Endothelial cell of umbilical vein (primary cell): ENCODE results near the gene SYNDIG1. TPM values are rescaled to one million over a fixed set of nuclear protein-coding genes. Genes with fewer than 3 reads are reported as not detected.

Source experiments
- BruUV-seq: library from RNA; stranded (reverse); fragments of 400-500 nt; replicated peaks from 2 replicates; lab custom pipeline; 2021; lab: Mats Ljungman, UMichigan
- CTCF ChIA-PET: fragments of 300-600, 350-600 bp; sonication (Branson Sonifier 250); formaldehyde crosslinking; loops from one replicate; lab custom pipeline; 2021; ENCODE audit warnings: antibody characterized with exemption, inconsistent platforms; lab: Charles Lee
- POLR2A ChIA-PET: fragments of 300-600, 350-600 bp; sonication (Branson Sonifier 250); formaldehyde crosslinking; loops from one replicate; lab custom pipeline; 2021; ENCODE audit warnings: antibody characterized with exemption, inconsistent platforms; lab: Charles Lee
- DNase-seq: peaks from one replicate; pipeline ENCODE4 v3.0.0-alpha.2; 2011; ENCODE audit warnings: low read depth, low spot score
- FAIRE-seq: peaks from 2 replicates; lab custom pipeline; 2011; peaks lifted over from hg19 to GRCh38; lab: Jason Lieb, UNC
- H2AFZ ChIP-seq: 2 replicates; pipeline ENCODE4 v1.6.0; 2012; ENCODE audit warnings: low read depth, low read length, control low read depth, inconsistent platforms
- H3K27ac ChIP-seq: 2 replicates; pipeline ENCODE4 v1.5.1; 2011; ENCODE audit warnings: low read depth, mild to moderate bottlenecking, control low read depth, low read length, moderate library complexity; ENCODE audit not compliant: insufficient read depth
- H3K27me3 ChIP-seq, 2 experiments: 2 replicates each; pipeline versions ENCODE4 v1.6.0 to v1.6.1; 2011; ENCODE audit warnings: low read length in 2 of 2, mixed read lengths in 1 of 2; ENCODE audit not compliant: control insufficient read depth in 2 of 2, insufficient read depth in 2 of 2
- H3K36me3 ChIP-seq, 2 experiments: 2 replicates in 1 of 2; 3 replicates in 1 of 2; pipeline ENCODE4 v1.5.1; 2011; ENCODE audit warnings: low read length in 2 of 2, mild to moderate bottlenecking in 1 of 2, moderate library complexity in 1 of 2; ENCODE audit not compliant: control insufficient read depth in 2 of 2, insufficient read depth in 2 of 2; ENCODE audit errors: extremely low read depth in 1 of 2
- H3K4me1 ChIP-seq: 3 replicates; pipeline ENCODE4 v1.5.1; 2011; ENCODE audit warnings: mild to moderate bottlenecking, low read length; ENCODE audit not compliant: control insufficient read depth, insufficient read depth; ENCODE audit errors: extremely low read depth
- H3K4me2 ChIP-seq: 2 replicates; pipeline ENCODE4 v1.6.1; 2011; ENCODE audit warnings: low read length, control low read depth, mixed read lengths; ENCODE audit not compliant: insufficient read depth
- H3K4me3 ChIP-seq, 3 experiments: fragments of 200-600 bp in 1 of 3; sonication (generic), shearing (Covaris generic) in 1 of 3; replicated peaks in 1 of 3; 2 replicates each; pipeline ENCODE4 v1.5.1; 2011 to 2016; ENCODE audit warnings: control low read depth in 3 of 3, low read length in 3 of 3, mild to moderate bottlenecking in 2 of 3, inconsistent platforms in 1 of 3, low read depth in 1 of 3, moderate library complexity in 1 of 3; ENCODE audit not compliant: insufficient read depth in 1 of 3
- H3K79me2 ChIP-seq: 2 replicates; pipeline ENCODE4 v1.6.0; 2012; ENCODE audit warnings: low read length, inconsistent platforms; ENCODE audit not compliant: control insufficient read depth, insufficient read depth
- H3K9ac ChIP-seq: replicated peaks from 2 replicates; pipeline ENCODE3; 2011; ENCODE audit warnings: low read length, control low read depth; ENCODE audit not compliant: insufficient read depth; ENCODE audit errors: extremely low read depth
- H3K9me1 ChIP-seq: replicated peaks from 3 replicates; pipeline ENCODE4 v1.6.0; 2011; ENCODE audit warnings: mild to moderate bottlenecking, low read length; ENCODE audit not compliant: control insufficient read depth, insufficient read depth; ENCODE audit errors: extremely low read depth
- H3K9me3 ChIP-seq: replicated peaks from 2 replicates; pipeline ENCODE4 v1.5.1; 2012; ENCODE audit warnings: low read length, inconsistent platforms; ENCODE audit not compliant: control insufficient read depth, insufficient read depth
- H4K20me1 ChIP-seq: replicated peaks from 2 replicates; pipeline ENCODE3; 2011; ENCODE audit warnings: mild to moderate bottlenecking, low read length; ENCODE audit not compliant: control insufficient read depth, insufficient read depth; ENCODE audit errors: extremely low read depth
- CTCF ChIP-seq, 2 donors: IDR thresholded peaks; 1 replicate in 1 of 2; 2 replicates in 1 of 2; pipeline ENCODE4 v1.5.1; 2011; ENCODE audit warnings: low read length in 2 of 2, mild to moderate bottlenecking in 2 of 2, moderate library complexity in 2 of 2, control low read depth in 1 of 2, inconsistent platforms in 1 of 2, low read depth in 1 of 2; ENCODE audit not compliant: insufficient read depth in 1 of 2; ENCODE audit errors: extremely low read depth in 1 of 2
- EZH2 ChIP-seq: IDR thresholded peaks from 2 replicates; pipeline ENCODE4 v1.6.1; 2012; ENCODE audit warnings: borderline replicate concordance, low read depth, mild to moderate bottlenecking, moderate library complexity, low read length, inconsistent platforms; ENCODE audit not compliant: severe bottlenecking
- FOS ChIP-seq: IDR thresholded peaks from 2 replicates; pipeline ENCODE4 v1.6.1; 2011; ENCODE audit warnings: mild to moderate bottlenecking, low read length, moderate library complexity, borderline replicate concordance; ENCODE audit not compliant: insufficient read depth
- GATA2 ChIP-seq: IDR thresholded peaks from 2 replicates; pipeline ENCODE4 v1.7.0; 2011; ENCODE audit warnings: low read depth, mild to moderate bottlenecking, moderate library complexity, mixed read lengths, low read length; ENCODE audit not compliant: insufficient read length, insufficient read depth
- JUN ChIP-seq: IDR thresholded peaks from 2 replicates; pipeline ENCODE4 v1.6.1; 2011; ENCODE audit warnings: borderline replicate concordance, low read depth; ENCODE audit not compliant: insufficient read length, insufficient read depth
- MAX ChIP-seq: IDR thresholded peaks from 2 replicates; pipeline ENCODE4 v1.6.1; 2011; ENCODE audit not compliant: insufficient read depth, insufficient read length
- MYC ChIP-seq: IDR thresholded peaks from one replicate; pipeline ENCODE4 v1.6.1; 2011; ENCODE audit warnings: mild to moderate bottlenecking, low read depth, low read length
- POLR2A ChIP-seq: IDR thresholded peaks from 2 replicates; pipeline ENCODE4 v1.6.1; 2012; ENCODE audit warnings: low read depth, mild to moderate bottlenecking, control low read depth, low read length
- POLR2AphosphoS5 ChIP-seq: IDR thresholded peaks from 2 replicates; pipeline ENCODE4 v1.6.1; 2012; ENCODE audit warnings: low read depth, mild to moderate bottlenecking, control low read depth, low read length, moderate library complexity; ENCODE audit not compliant: insufficient read depth
- dilution Hi-C: fragments of 300-500 bp; cut with MboI; formaldehyde crosslinking; loops from one replicate; pipeline ENCODE4 v1.15.0; 2019; ENCODE audit warnings: low sequenced_read_pairs; ENCODE audit not compliant: extremely low pct_ligation_motif_present
- intact Hi-C: fragments of 100-400 bp; cut with micrococcal nuclease; formaldehyde crosslinking; loops from one replicate; pipeline ENCODE4 v1.10.0; 2022
- polyA plus RNA-seq, 4 experiments: library from polyadenylated mRNA; depleted of rRNA in 3 of 4; stranded (reverse) in 3 of 4; unstranded in 1 of 4; fragments of >200 nt; gene quantifications; 2 replicates each; pipeline versions ENCODE4 v1.2.1 to v1.2.3, GENCODE V29; 2011 to 2012; ENCODE audit warnings: missing spikeins in 1 of 4
- total RNA-seq: library from RNA; stranded (reverse); gene quantifications from 2 replicates; pipeline ENCODE4 v1.2.3, GENCODE V29; 2021

Gene SYNDIG1
- total and polyA plus RNA-seq, 2 donors (not counting 3 experiments of a cell fraction or from before 2014, with no cell fraction given): not detected

GRCh38 chr20:24567508-24567907, 98.1 kb downstream of the SYNDIG1 start:
- Histone ChIP-seq H3K79me2 (no peaks in the 10 kb centered on the region), H2AFZ (no peak overlapping the region), H3K9ac (no peak overlapping the region), H3K4me1 (no peaks in the 10 kb centered on the region), H3K27ac (no peak overlapping the region), H3K9me3 (peaks cover 7% of the 10 kb centered on the region), H3K4me2 (no peak overlapping the region), H3K27me3 (no peaks in the 10 kb centered on the region), H3K9me1 (no peaks in the 10 kb centered on the region), H4K20me1 (no peaks in the 10 kb centered on the region), H3K4me3 (no peak overlapping the region), H3K36me3 (no peaks in the 10 kb centered on the region)
- no peak for FAIRE-seq
- ChIA-PET CTCF (no interaction called here), POLR2A (no interaction called here)
- no TSS peak for BruUV-seq
- no peak for DNase-seq
- TF ChIP-seq MYC (no peak), EZH2 (no peak), POLR2A (no peak), POLR2AphosphoS5 (no peak), JUN (no peak), MAX (no peak), FOS (no peak), GATA2 (no peak), CTCF (IDR thresholded peaks at IDR 0.05; ENCODE audit: extremely low read depth in 1 of 2, insufficient read depth in 1 of 2, low read depth in 1 of 2, low read length in 2 of 2) (no peak)
- dilution Hi-C loops (no loop called here), intact Hi-C loops (no loop called here)
